CD4-positive, alpha-beta T cell treated with Interferon gamma for 1 hour (primary cell): Measurements from ENCODE around the gene PPM1B.
A peak's percentile ranks its signal among the peaks of the same experiment; 100 is the strongest.
"Not testable (repeated sequence)": the region's sequence is repeated elsewhere in the genome, so short reads cannot be mapped to it uniquely, and the experiment has no call there.

Experiments
- DNase-seq: peaks from one replicate; pipeline ENCODE4 v3.0.0-alpha.2; 2020

PPM1B gene

GRCh38 chr2:44203542-44203941 lies 34.9 kb downstream of the PPM1B start:
- DNase-seq = no peak

- DNase-seq = no peak
Observed at GRCh38 chr2:44205169-44205568, 36.5 kb downstream of the PPM1B start.

- DNase-seq = no peak
Observed at GRCh38 chr2:44207102-44207501, 38.4 kb downstream of the PPM1B start.

- not testable (repeated sequence) for DNase-seq
Observed at GRCh38 chr2:44207648-44208047, 39.0 kb downstream of the PPM1B start.

GRCh38 chr2:44210362-44210761 lies 41.7 kb downstream of the PPM1B start:
- DNase-seq = no peak

GRCh38 chr2:44211183-44211582 lies 42.5 kb downstream of the PPM1B start:
- no peak for DNase-seq

- DNase-seq = no peak
Observed at GRCh38 chr2:44212302-44212701, 43.6 kb downstream of the PPM1B start.

- no peak for DNase-seq
Observed at GRCh38 chr2:44215827-44216226, 47.2 kb downstream of the PPM1B start.

- DNase-seq = no peak
Observed at GRCh38 chr2:44218771-44219170, 50.1 kb downstream of the PPM1B start.

GRCh38 chr2:44226753-44227152 lies 58.1 kb downstream of the PPM1B start:
- no peak for DNase-seq

- DNase-seq = no peak
Observed at GRCh38 chr2:44230378-44230777, 61.7 kb downstream of the PPM1B start.

GRCh38 chr2:44233450-44234128 lies 64.9 kb downstream of the PPM1B start:
- DNase-seq = no peak

GRCh38 chr2:44237221-44237620 lies 68.5 kb downstream of the PPM1B start:
- DNase-seq = peak; percentile 14

- no peak for DNase-seq
Observed at GRCh38 chr2:44242904-44243303, 74.2 kb downstream of the PPM1B start.

- peak; percentile 36 for DNase-seq
Observed at GRCh38 chr2:44244135-44244871, 75.6 kb downstream of the PPM1B start.

GRCh38 chr2:44245083-44245861 lies 76.6 kb downstream of the PPM1B start:
- DNase-seq = no peak

- DNase-seq = no peak
Observed at GRCh38 chr2:44246436-44246835, 77.8 kb downstream of the PPM1B start.

- DNase-seq = no peak
Observed at GRCh38 chr2:44246840-44247369, 78.2 kb downstream of the PPM1B start.

GRCh38 chr2:44247924-44248323 lies 79.2 kb downstream of the PPM1B start:
- no peak for DNase-seq

- DNase-seq = not testable (repeated sequence)
Observed at GRCh38 chr2:44249269-44249668, 80.6 kb downstream of the PPM1B start.

GRCh38 chr2:44250376-44250775 lies 81.7 kb downstream of the PPM1B start:
- DNase-seq = no peak

GRCh38 chr2:44254023-44254422 lies 85.3 kb downstream of the PPM1B start:
- no peak for DNase-seq

GRCh38 chr2:44255704-44256103 lies 87.0 kb downstream of the PPM1B start:
- DNase-seq = not testable (repeated sequence)
